Measurements from ENCODE around the gene CHRM4.
"Not testable (repeated sequence)": the region's sequence is repeated elsewhere in the genome, so short reads cannot be mapped to it uniquely, and the experiment has no call there.

The CHRM4 gene

DNA sequence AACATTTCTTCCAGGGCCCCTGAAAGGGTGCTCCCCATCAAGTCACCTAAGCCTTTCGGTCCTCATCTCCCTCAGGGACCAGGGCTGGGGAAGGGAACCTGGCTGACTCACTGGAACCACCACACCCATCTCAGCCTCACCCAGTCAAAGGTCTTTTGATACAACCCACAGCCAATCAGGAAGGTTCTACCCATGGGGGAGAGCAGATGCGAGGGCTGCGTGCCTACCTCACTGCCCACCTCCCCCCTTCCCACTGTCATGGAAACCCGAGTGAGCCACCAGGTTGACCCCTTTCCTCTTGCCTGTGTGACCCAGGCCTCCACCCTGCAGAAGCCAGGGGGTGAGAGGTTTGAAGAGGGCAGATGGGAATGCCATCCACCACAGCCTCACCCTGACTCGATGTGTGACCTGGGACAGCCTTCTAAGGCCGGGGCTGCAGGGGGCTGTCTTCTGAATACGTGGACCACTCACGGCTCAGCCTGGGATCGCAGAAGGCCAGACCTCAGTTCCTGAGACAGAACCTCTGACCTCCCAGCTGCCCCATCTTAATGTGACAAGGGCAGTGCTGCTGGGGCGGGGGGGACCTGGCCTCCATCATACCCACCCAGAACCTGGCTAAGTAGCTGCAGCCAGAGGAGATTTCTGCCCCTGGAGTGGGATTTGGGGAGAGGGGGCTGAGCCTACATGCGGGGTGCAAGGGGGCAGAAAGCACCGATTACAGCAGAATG lies 7.4 kb downstream of the CHRM4 start:
- intact Hi-C loops (cut with DNase I): no loop called here

DNA sequence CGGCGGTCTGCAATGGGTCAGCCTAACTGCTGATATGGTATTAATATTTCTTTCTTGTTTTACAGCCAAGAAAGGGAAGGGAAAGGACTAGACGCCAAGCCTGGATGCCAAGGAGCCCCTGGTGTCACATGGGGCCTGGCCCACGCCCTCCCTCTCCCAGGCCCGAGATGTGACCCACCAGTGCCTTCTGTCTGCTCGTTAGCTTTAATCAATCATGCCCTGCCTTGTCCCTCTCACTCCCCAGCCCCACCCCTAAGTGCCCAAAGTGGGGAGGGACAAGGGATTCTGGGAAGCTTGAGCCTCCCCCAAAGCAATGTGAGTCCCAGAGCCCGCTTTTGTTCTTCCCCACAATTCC lies 8.2 kb downstream of the CHRM4 start:
- no peak for DNase-seq
- intact Hi-C loops (cut with DNase I): no loop called here

More for the DNA sequence above, 7.4 kb downstream of the CHRM4 start:
- peak in 1 of 10 donors; percentile 53 for DNase-seq

DNA sequence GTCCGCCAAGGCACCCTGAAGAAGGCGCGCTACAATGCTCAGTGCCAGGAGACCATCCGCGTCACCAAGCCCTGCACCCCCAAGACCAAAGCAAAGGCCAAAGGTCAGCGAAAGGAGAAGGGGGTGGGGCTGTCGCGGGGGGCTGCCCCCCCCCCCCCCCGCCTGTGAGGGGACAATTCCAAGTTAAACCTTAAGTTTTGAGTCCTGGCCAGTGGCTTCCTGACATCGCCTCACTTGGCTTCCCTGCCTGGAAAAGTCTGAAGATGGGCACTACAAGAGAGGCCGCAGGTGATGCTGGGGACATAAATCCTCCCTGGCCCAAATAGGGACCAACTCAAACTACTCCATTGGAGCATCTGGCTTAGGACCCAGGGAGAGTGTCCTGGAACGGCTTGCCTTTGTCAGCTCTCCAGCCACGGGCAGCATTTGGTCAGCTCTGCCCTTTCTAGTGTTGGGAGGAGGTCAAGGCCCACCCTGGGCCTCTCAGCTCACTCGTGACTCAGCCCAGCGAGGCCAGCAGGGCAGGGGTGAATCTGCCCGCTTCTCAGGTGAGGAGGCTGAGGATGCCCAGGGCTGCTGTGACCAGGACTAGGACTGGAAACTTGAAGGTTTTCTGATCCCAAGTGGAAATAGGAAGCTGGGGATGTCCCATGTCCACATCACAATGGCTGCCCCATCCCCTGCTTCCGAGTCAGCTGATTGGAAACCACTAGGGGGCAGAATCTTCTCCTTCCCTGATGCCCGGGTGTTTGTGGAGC lies 8.8 kb downstream of the CHRM4 start:
- intact Hi-C loops (cut with DNase I): no loop called here
- DNase-seq: peak in 6 of 10 donors; percentile 38 to 91 (median 58)

DNA sequence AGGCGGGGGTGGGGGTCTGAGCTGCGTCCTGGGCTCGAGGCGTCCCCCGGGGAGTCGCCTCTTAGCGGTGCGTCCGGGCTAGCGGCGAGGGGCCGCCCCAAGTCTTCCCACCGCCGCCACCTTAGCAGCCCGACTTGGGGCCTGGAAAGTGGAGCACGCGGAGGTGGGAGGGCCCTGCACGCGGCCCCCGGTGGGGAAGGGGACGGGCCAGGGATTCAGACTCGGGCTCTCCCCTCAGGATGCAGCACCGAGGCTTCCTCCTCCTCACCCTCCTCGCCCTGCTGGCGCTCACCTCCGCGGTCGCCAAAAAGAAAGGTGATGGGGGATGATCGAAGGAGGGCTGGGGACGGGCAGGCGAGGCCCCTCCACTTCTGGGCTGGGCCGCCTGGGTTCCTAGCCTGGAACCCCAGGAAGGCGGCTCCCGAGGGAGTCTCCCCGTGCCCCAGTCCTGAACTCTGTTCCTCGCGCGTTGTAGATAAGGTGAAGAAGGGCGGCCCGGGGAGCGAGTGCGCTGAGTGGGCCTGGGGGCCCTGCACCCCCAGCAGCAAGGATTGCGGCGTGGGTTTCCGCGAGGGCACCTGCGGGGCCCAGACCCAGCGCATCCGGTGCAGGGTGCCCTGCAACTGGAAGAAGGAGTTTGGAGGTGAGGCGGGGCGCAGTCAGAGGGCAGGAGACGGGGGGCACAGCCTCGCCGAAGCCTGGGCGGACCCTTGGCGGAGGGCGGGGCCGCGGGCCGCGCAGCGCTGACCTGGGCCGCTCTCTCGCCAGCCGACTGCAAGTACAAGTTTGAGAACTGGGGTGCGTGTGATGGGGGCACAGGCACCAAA lies 9.5 kb downstream of the CHRM4 start:
- intact Hi-C loops (cut with DNase I): no loop called here
- DNase-seq: peak in 1 of 10 donors; percentile 66

DNA sequence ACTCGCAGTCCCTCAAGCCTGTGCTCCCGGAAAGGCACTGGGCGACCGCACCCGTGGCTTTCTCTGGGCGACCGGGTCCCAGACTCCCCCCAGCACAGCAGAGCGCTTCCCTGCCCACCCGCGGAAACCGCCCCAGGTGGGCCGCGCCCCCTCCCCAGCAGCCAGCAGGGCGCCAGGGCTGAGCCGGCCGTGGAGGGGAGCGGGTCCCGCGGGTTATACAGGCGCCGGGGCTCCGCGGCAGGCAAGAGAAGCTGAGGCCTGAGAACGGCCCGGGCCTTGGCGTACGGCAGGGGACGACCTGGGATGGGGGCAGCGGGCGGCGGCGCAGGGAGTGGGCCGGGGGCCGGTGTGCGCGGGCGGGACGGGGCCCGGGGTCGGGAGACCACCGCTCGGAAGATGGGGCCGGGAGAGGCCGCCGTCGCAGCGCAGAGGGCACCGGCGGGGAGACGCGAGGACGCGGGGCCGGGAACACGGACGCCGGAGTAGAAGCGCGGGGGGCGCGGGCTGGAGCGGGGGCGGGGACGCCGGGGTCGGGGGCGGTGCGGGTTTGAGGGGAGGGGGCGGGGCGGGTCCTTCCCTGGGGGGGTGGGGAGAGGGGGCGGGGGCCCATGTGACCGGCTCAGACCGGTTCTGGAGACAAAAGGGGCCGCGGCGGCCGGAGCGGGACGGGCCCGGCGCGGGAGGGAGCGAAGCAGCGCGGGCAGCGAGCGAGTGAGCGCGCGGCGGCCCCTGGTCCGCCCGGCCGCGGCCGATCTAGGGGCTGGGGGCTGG lies 10.3 kb downstream of the CHRM4 start, which contains the start of gene MDK:
Gene MDK, plus strand, starts transcription at position 622 of the 771 bp plus-strand sequence. CDS start 389 bp downstream, outside the sequence.
- intact Hi-C loops (cut with DNase I): no loop called here
- DNase-seq: peak in 2 of 10 donors; percentile 73 to 81

DNA sequence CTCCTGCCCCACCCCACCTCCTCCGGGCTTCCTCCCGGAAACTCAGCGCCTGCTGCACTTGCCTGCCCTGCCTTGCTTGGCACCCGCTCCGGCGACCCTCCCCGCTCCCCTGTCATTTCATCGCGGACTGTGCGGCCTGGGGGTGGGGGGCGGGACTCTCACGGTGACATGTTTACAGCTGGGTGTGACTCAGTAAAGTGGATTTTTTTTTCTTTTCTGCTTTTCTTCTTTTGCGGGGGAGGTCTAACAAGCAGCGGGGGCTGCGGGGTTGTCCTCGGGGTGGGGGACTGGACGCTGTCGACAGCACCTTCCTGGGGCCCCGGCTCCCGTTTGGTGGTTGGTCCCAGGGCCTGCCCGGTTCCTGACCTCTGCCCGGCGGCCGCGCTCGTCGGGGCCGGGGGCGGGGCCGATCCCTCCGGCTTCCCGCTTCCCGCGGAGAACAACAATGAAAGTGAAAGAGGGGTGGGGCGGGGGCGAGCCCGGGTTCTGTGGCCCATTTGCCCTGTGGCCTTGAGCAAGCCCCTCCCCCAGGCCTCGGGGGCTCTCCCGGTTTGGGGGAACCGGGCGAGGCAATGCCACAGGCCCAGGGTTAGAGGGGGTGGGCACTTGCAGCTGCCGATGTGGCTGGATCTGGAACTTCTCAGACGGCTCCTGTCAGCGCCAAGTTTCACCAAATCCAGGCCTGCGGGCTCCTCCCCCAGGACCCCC lies 11.1 kb downstream of the CHRM4 start:
- intact Hi-C loops (cut with DNase I): no loop called here
- peak in 3 of 10 donors; percentile 26 to 86 (median 75) for DNase-seq

DNA sequence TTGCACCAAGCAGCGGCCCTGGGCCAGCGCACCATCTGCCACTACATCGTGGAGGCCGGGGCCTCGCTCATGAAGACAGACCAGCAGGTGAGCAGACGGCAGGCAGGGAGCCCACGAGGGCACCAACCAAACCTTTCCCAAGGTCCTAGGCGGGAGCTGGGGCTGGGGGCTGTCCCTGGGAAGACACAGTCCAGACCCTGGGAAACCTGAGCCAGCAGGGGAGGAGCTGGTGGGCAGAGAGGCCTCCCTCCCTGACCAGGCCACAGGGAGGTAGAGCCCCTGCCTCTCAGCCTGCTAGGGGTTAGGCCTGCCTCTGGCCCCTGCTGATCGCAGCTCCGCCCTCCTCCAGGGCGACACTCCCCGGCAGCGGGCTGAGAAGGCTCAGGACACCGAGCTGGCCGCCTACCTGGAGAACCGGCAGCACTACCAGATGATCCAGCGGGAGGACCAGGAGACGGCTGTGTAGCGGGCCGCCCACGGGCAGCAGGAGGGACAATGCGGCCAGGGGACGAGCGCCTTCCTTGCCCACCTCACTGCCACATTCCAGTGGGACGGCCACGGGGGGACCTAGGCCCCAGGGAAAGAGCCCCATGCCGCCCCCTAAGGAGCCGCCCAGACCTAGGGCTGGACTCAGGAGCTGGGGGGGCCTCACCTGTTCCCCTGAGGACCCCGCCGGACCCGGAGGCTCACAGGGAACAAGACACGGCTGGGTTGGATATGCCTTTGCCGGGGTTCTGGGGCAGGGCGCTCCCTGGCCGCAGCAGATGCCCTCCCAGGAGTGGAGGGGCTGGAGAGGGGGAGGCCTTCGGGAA lies 11.9 kb downstream of the CHRM4 start:
- intact Hi-C loops (cut with DNase I): not testable (repeated sequence)
- peak in 2 of 10 donors; percentile 82 to 85 for DNase-seq

DNA sequence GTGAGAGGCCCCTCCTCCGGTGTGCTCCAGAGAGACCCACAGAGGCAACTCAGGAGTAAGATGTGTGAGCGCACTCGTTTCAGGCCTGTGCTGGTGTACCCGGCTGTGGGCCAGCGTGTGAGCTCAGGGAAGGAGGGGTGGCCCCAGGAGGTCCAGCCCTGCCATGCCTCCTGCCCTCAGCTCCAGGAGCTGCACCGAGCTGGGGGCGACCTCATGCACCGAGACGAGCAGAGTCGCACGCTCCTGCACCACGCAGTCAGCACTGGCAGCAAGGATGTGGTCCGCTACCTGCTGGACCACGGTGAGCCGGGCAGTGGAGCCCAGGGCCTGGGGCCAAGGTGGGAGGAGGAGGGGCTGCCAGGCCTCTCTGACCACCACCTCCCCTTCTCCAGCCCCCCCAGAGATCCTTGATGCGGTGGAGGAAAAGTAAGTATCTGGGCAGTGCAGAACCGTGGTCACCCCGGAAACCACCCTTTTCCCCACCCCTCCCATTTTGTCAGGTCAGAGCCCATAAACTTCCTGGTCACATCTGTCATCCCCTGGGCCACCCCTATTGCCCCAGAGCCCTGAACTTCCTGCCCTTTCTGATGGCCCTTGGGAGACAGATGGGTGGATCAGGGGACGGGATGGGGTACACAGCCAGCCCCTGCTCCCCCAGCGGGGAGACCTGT lies 12.6 kb downstream of the CHRM4 start:
- DNase-seq: peak in 2 of 10 donors; percentile 70 to 73
- intact Hi-C loops (cut with DNase I): no loop called here

DNA sequence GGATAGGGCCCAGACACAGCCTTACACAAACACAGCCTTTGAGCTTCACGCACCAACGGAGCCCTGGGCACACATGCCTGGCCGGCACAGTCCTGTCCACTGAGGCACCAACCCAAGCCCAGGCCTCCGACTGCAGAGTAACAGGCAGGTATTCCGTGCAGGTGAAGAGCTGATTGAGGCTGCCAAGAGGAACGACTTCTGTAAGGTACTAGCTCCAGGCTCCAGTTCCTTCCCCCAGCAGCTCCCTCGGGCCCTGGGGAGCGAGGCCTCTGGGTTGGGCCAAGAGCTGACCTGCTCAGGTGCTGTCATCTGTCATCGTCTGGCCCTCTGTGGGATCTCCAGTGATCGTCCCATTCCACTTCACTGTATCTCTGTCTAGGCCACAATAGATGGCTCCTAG lies 13.3 kb downstream of the CHRM4 start:
- intact Hi-C loops (cut with DNase I): no loop called here
- peak in 2 of 10 donors; percentile 63 to 80 for DNase-seq

DNA sequence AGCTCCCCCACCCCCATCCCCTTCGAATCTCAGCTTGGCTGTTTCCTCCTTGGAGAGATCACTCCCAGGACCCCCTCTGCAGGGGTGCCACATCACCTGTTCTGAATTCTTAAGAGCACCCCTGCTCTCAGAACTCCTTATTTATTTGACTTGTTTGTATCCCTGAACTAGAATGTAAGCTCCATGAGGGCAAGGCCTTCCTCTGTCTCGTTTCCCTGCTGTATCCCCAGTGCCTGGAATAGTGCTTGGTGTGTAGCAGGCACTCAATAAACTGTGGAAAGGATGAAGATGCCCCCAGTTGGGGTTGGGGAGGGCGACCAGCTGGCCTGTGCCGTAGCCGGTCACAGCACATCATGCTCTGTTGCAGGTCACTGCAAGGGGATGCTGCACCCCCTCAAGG lies 13.7 kb downstream of the CHRM4 start:
- intact Hi-C loops (cut with DNase I): no loop called here
- DNase-seq: no peak

DNA sequence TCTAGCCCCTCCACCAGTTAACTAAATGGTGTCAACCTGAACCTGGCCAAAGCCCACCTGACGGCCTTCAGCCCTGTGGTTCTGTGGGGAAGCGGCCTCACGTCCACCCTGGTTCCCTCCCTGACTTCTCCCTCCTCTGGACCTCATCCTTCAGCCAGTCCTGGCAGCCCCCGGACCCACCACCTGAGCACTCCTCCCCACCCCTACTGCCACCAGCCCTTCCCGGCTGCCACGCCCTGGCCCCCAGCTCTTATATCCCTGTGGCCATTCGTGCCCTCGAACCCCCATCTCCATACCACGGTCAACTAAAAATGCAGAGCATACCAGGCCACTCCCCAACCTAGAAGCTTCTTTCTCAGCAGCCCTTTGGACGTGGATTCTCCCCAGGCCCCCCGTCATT lies 14.3 kb downstream of the CHRM4 start:
- intact Hi-C loops (cut with DNase I): no loop called here

DNA sequence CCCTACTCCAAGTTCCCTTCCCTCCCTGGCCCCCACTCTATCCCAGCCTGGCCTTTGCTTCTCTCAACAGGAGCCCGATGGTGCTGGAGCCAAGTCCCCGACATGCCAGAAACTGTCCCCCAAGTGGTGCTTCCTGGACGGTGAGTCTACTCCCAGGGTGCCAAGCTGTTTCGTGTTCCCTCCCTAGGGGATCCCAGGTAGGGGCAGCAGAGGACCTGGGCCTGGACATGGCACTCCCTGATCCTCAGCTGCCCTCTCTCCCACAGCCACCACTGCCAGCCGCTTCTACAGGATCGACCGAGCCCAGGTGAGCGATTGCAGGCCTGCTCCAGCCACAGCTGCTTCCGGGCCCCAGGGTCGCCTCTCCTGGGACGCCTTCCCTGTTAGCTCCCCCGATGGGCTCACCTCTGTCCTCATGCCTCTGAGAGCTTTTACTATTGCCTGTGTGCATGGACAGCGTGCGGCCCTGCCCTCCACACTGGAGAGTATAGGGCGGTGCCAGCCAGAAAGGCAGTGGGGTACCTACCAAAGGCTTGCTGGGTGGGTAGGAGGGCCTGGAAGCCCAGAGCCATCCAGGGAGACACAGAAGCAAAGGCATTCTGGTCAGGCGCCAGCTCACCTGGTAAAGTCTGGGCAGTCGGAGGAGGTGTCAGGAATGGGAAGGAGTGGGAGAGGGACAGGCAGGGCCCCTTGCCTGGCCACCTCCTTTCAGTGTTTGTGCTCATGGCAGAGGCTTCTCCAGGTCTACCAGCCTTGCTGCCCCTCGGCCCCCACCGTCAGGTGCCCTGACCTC lies 15.1 kb downstream of the CHRM4 start:
- intact Hi-C loops (cut with DNase I): no loop called here
- DNase-seq: peak in 1 of 10 donors; percentile 59

More for the DNA sequence above, 14.3 kb downstream of the CHRM4 start:
- peak in 1 of 10 donors; percentile 65 for DNase-seq

DNA sequence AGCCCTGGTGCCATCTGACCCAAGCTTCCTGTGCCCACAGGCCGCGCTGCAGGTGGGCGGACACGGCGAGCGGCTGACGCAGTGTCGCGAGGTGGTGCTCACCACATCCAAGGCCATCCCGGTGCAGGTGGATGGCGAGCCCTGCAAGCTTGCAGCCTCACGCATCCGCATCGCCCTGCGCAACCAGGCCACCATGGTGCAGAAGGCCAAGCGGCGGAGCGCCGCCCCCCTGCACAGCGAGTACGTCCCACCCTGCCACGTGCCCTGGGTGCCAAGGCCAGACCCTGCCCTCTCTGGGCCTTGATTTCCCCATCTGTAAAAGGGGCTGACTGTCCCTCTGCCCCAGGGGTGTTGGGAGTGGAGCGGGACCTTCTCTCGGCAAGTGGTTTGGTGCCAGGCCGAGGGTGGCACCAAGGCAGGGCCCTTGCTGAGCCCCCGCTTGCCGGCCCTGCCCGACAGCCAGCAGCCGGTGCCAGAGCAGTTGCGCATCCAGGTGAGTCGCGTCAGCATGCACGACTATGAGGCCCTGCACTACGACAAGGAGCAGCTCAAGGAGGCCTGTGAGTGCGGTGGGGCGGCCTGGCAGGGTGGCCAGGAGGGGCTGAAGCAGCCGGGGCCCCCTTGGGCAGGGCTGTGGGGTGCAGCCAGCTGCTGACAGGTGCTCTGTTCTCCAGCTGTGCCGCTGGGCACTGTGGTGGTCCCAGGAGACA lies 16.0 kb downstream of the CHRM4 start:
- DNase-seq: peak in 1 of 10 donors; percentile 51
- intact Hi-C loops (cut with DNase I): no loop called here

DNA sequence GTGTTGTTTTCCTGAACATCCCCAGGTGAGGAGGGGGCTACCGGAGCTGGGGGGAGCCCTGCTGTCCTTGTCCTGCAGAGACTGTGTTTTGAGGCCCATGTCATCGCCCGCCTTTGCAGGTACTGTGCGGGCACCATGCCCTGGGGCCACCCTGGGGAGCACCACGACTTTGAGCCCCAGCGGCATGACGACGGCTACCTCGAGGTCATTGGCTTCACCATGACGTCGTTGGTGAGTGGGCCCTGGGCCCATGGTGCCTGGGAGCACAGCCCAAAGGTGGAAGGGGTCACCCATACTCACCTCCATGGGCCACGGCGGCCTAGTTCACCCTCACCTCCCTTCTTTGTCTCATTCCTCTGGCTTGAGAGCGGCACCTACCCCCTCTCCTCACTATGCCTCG lies 16.8 kb downstream of the CHRM4 start:
- peak in 1 of 10 donors; percentile 62 for DNase-seq
- intact Hi-C loops (cut with DNase I): no loop called here

DNA sequence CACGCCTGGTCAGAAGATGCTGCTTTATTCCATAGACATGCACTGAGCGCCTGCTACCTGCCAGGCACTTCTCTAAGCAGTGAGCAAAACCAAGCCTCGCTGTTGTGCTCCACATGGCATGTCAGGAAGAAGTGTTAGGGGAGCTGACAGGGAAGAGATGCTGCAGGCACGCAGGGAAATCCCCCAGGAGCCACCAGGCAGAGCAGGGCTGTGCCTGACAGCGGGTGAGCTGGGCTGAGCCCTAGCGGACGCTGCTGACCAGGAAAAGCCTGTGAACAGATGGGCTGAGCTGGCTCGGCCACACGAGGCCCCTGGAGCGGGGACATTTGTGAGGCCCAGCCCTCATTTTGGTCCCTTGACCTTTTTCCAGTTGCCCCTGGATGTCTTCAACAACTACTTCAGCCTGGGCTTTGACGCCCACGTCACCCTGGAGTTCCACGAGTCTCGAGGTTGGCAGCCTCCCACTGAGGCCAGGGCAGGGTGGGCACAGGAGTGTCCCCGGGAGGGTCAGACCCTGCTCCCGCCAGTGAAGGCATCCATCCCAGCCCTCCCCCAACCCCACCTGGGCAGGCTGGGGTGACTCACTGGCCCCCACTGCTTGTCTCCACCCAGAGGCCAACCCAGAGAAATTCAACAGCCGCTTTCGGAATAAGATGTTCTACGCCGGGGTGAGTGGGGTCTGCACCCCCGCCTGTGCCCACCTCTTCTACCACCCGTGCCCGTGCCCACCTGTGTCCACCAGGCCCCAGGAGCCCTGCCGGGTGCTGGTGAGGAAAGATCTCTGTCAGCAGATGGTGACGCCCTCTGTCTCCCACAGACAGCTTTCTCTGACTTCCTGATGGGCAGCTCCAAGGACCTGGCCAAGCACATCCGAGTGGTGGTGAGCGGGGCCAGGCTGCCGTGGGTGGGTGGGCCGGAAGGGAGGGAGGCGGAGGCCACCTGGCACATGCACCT lies 17.5 kb downstream of the CHRM4 start:
- intact Hi-C loops (cut with DNase I): no loop called here
- DNase-seq: peak in 1 of 10 donors; percentile 71
